Measurements from ENCODE around the gene TAF4.

- TF ChIP-seq CTCF (IDR thresholded peaks at IDR 0.05 in 4 of 5, conservative IDR thresholded peaks at IDR 0.05 in 1 of 5) (no peak), POLR2A (IDR thresholded peaks at IDR 0.05) (no peak)
These were observed 45.5 kb upstream of the TAF4 start for GRCh38 chr20:62111148-62111547.

All from gastrocnemius medialis (tissue), 4 donors.